Motor neuron (in vitro differentiated cells): ENCODE measurements around the gene S100A14. TPM values are rescaled to one million over a fixed set of nuclear protein-coding genes. Genes with fewer than 3 reads are reported as not detected.

Experiments
- ATAC-seq, 8 experiments: fragments of 200-7000 bp; cut with Tn5 transposase; replicated peaks in 6 of 8; 2 replicates each; pipeline ENCODE4 v1.8.0; 2021; ENCODE audit warnings: mild to moderate bottlenecking in 8 of 8, moderate library complexity in 8 of 8
- H3K27ac ChIP-seq, 2 donors: fragments of 250-450 bp; sonication (Bioruptor Pico); 2 replicates each; pipeline ENCODE4 v1.9.0; 2021; ENCODE audit warnings: antibody characterized with exemption in 2 of 2, mild to moderate bottlenecking in 2 of 2, moderate library complexity in 1 of 2
- H3K4me1 ChIP-seq, 2 donors: fragments of 250-450 bp; sonication (Bioruptor Pico); replicated peaks in 1 of 2; 2 replicates each; pipeline ENCODE4 v1.6.1; 2021; ENCODE audit warnings: antibody characterized with exemption in 2 of 2, mild to moderate bottlenecking in 2 of 2, moderate library complexity in 1 of 2
- H3K4me3 ChIP-seq, 5 donors: fragments of 250-450 bp; sonication (Bioruptor Pico); 2 replicates each; pipeline ENCODE4 v1.9.0; 2021; ENCODE audit warnings: antibody characterized with exemption in 5 of 5, mild to moderate bottlenecking in 5 of 5, moderate library complexity in 4 of 5
- WGBS, 10 experiments: fragments of 450-650 bp; shearing (Covaris generic); methylation state at CpG; one replicate each; pipeline ENCODE4 v1.0.0; 2022; 5-methylcytosine and 5-hydroxymethylcytosine counted together
- in situ Hi-C, 9 experiments: fragments of 400-800 bp; cut with MboI; loops; one replicate each; pipeline ENCODE4 v1.15.0; 2021; ENCODE audit warnings: low sequenced_read_pairs in 9 of 9, low pct_unique_long_range_greater_than_20kb in 2 of 9; ENCODE audit not compliant: unreplicated experiment in 9 of 9
- total RNA-seq, 8 experiments: library from RNA; unstranded; fragments of 300-600 nt; gene quantifications; 2 replicates each; pipeline versions ENCODE4 v1.2.3 to v1.2.4, GENCODE V29; 2022

The S100A14 gene
- under 1 TPM in 5 of 8 experiments, not detected in 3; 0.11 to 0.66 (median 0.59) TPM for total RNA-seq

- ATAC-seq = peak in 2 of 8 experiments; percentile 11
- in situ Hi-C loops = no loop called here
- Histone ChIP-seq H3K27ac (no peak within 1 kb of the TSS), H3K4me1 (peaks cover 10 to 23% of the 10 kb centered on the region in 2 donors), H3K4me3 (no peak within 1 kb of the TSS)
- WGBS, 10 experiments = 60 to 74% (median 72%) methylated on average over 2 to 4 of the region's 10 CpGs; no CpG with 5 or more reads in 7 of the 10 experiments
These were observed at the start of gene S100A14 for GRCh38 chr1:153616144-153616916. S100A14 (minus strand) TSS chr1:153616325; CDS start chr1:153615858, 467 bp downstream.

- WGBS, 10 experiments = 70 to 100% (median 98%) methylated on average over 1 to 5 of the region's 5 CpGs; no CpG with 5 or more reads in 1 of the 10 experiments
- ATAC-seq = no peak
- H3K4me1 ChIP-seq = peaks cover 8 to 16% of the 10 kb centered on the region in 2 donors
These were observed 47.1 kb upstream of the S100A14 start for GRCh38 chr1:153663211-153663610.

GRCh38 chr1:153662269-153662668, 46.1 kb upstream of the S100A14 start:
- Histone ChIP-seq H3K4me1 (peaks cover 8 to 17% of the 10 kb centered on the region in 2 donors), H3K27ac (no peak overlapping the region), H3K4me3 (no peak overlapping the region)
- in situ Hi-C loops = loop anchor here in 2 of 9 experiments (25.0 kb wide), 2 partner anchors 300 to 325 kb away; partner anchors contain the start of genes CREB3L4 (in 1 of the 2), CRTC2 (in 1 of the 2), JTB (in 1 of the 2) and RAB13 (in 1 of the 2)
- 29 to 100% (median 100%) methylated on average over 1 to 2 of the region's 2 CpGs; no CpG with 5 or more reads in 1 of the 10 experiments for WGBS, 10 experiments
- ATAC-seq = no peak

More at GRCh38 chr1:153663211-153663610, 47.1 kb upstream of the S100A14 start:
- H3K4me3 ChIP-seq = no peak overlapping the region
- in situ Hi-C loops = loop anchor here in 2 of 9 experiments (25.0 kb wide), 2 partner anchors 299 to 324 kb away; partner anchors contain the start of genes CREB3L4 (in 1 of the 2), CRTC2 (in 1 of the 2), JTB (in 1 of the 2) and RAB13 (in 1 of the 2)
- H3K27ac ChIP-seq = no peak overlapping the region

- Histone ChIP-seq H3K27ac (no peak overlapping the region), H3K4me1 (peaks cover 8 to 17% of the 10 kb centered on the region in 2 donors), H3K4me3 (no peak overlapping the region)
- peak in 2 of 8 experiments; percentile 2 to 71 for ATAC-seq
- WGBS, 10 experiments = 54 to 69% (median 66%) methylated on average over 4 to 9 of the region's 9 CpGs; no CpG with 5 or more reads in 3 of the 10 experiments
- in situ Hi-C loops = loop anchor here in 2 of 9 experiments (25.0 kb wide), 2 partner anchors 301 to 326 kb away; partner anchors contain the start of genes CREB3L4 (in 1 of the 2), CRTC2 (in 1 of the 2), JTB (in 1 of the 2) and RAB13 (in 1 of the 2)
These were observed 45.1 kb upstream of the S100A14 start for GRCh38 chr1:153661111-153661708.

DNA sequence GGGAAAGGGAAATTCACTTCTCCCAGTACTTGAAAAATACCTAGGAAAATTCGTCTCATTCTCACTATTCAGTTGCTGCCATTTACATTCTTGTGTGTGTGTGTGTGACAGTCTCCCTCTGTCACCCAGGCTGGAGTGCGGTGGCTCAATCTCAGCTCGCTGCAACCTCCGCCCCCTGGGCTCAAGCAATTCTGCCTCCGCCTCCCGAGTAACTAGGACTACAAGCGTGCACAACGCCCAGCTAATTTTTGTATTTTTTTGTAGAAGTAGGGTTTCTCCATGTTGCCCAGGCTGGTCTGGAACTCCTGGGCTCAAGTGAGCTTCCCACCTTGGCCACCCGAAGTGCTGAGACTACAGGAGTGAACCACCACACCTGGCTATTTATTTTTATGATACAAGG, 43.5 kb upstream of the S100A14 start:
- Histone ChIP-seq H3K4me1 (peaks cover 8 to 17% of the 10 kb centered on the region in 2 donors), H3K27ac (no peak overlapping the region), H3K4me3 (peak overlapping the region; percentile 85 to 91 (median 86))
- 54 to 90% (median 69%) methylated on average over 2 to 9 of the region's 9 CpGs; no CpG with 5 or more reads in 3 of the 10 experiments for WGBS, 10 experiments
- ATAC-seq = no peak
- in situ Hi-C loops = loop anchor here in 2 of 9 experiments (25.0 kb wide), 2 partner anchors 303 to 328 kb away; partner anchors contain the start of genes CREB3L4 (in 1 of the 2), CRTC2 (in 1 of the 2), JTB (in 1 of the 2) and RAB13 (in 1 of the 2)

DNA sequence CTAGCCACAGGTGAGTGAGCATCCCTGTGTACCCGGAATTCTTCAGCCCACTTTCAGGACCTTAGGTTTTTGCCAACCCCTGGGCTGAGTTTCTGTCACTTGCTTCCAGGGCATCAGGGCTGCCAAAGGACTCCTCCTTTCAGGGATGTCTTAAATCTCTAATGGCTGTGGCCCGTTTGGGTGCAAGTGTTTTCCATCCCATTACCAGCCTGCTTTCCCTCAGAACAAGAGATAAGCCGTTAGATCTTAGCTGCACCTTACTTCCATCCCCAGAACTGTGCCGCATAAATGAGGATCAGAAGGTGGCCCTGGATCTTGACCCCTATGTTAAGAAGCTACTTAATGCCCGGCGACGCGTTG, 43.0 kb upstream of the S100A14 start:
- Histone ChIP-seq H3K27ac (peak overlapping the region in 1 of 2 donors; percentile 89), H3K4me3 (peak overlapping the region; percentile 85 to 91 (median 86)), H3K4me1 (peaks cover 8 to 17% of the 10 kb centered on the region in 2 donors)
- in situ Hi-C loops = loop anchor here in 2 of 9 experiments (25.0 kb wide), 2 partner anchors 303 to 328 kb away; partner anchors contain the start of genes CREB3L4 (in 1 of the 2), CRTC2 (in 1 of the 2), JTB (in 1 of the 2) and RAB13 (in 1 of the 2)
- WGBS, 10 experiments = 0 to 87% (median 24%) methylated on average over 1 to 7 of the region's 8 CpGs; no CpG with 5 or more reads in 1 of the 10 experiments
- no peak for ATAC-seq

GRCh38 chr1:153658400-153659174, 42.5 kb upstream of the S100A14 start, which contains the start of gene SNAPIN:
SNAPIN (plus strand) TSS chr1:153658703; CDS start chr1:153658744, 41 bp downstream.
- in situ Hi-C loops = loop anchor here in 2 of 9 experiments (25.0 kb wide), 2 partner anchors 304 to 329 kb away; partner anchors contain the start of genes CREB3L4 (in 1 of the 2), CRTC2 (in 1 of the 2), JTB (in 1 of the 2) and RAB13 (in 1 of the 2)
- Histone ChIP-seq H3K4me1 (peaks cover 8 to 17% of the 10 kb centered on the region in 2 donors), H3K4me3 (peak within 1 kb of the TSS; percentile 85 to 91 (median 86)), H3K27ac (peak within 1 kb of the TSS; percentile 78 to 89)
- WGBS, 10 experiments = 0 to 23% (median 13%) methylated on average over 3 to 30 of the region's 53 CpGs; no CpG with 5 or more reads in 1 of the 10 experiments
- peak; percentile 88 to 98 (median 96) for ATAC-seq

DNA sequence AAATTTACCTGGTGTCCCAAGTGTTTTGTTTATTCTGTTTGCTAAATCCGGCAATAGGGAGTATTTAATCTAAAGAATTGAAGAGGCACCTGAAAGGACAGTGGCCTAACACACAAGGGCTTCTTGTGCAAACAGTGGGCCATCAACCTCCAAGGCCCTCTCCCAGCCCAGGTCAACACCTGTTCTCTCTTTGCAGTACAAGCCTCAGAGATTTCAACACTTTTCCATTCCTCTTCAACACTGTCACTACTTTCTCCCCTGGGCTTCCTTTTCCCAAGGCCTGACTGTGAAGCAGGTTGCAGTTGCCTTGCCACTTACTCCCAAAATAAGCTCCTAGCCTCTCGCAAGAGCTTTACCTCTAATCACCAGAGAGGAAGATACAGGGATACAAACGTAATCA, 39.2 kb upstream of the S100A14 start:
- no peak for ATAC-seq
- Histone ChIP-seq H3K4me1 (peaks cover 8 to 9% of the 10 kb centered on the region in 2 donors), H3K27ac (no peak overlapping the region), H3K4me3 (no peak overlapping the region)
- in situ Hi-C loops = loop anchor here in 2 of 9 experiments (25.0 kb wide), 2 partner anchors 307 to 332 kb away; partner anchors contain the start of genes CREB3L4 (in 1 of the 2), CRTC2 (in 1 of the 2), JTB (in 1 of the 2) and RAB13 (in 1 of the 2)
- 75 to 100% (median 83%) methylated on average over 1 to 3 of the region's 3 CpGs; no CpG with 5 or more reads in 1 of the 10 experiments for WGBS, 10 experiments

GRCh38 chr1:153652805-153653500, 36.8 kb upstream of the S100A14 start:
- 0 to 100% (median 82%) methylated on average over 1 to 3 of the region's 3 CpGs; no CpG with 5 or more reads in 1 of the 10 experiments for WGBS, 10 experiments
- in situ Hi-C loops = loop anchor here in 2 of 9 experiments (25.0 kb wide), 2 partner anchors 309 to 334 kb away; partner anchors contain the start of genes CREB3L4 (in 1 of the 2), CRTC2 (in 1 of the 2), JTB (in 1 of the 2) and RAB13 (in 1 of the 2)
- H3K27ac ChIP-seq = no peak overlapping the region
- no peak for ATAC-seq
- no peaks in the 10 kb centered on the region for H3K4me1 ChIP-seq
- no peak overlapping the region for H3K4me3 ChIP-seq

GRCh38 chr1:153651771-153652170, 35.6 kb upstream of the S100A14 start:
- 0 to 100% methylated on average over 1 of the region's 1 CpG; no CpG with 5 or more reads in 8 of the 10 experiments for WGBS, 10 experiments
- no peak overlapping the region for H3K4me3 ChIP-seq
- no peaks in the 10 kb centered on the region for H3K4me1 ChIP-seq
- H3K27ac ChIP-seq = no peak overlapping the region
- no peak for ATAC-seq
- in situ Hi-C loops = loop anchor here in 2 of 9 experiments (25.0 kb wide), 2 partner anchors 311 to 336 kb away; partner anchors contain the start of genes CREB3L4 (in 1 of the 2), CRTC2 (in 1 of the 2), JTB (in 1 of the 2) and RAB13 (in 1 of the 2)

DNA sequence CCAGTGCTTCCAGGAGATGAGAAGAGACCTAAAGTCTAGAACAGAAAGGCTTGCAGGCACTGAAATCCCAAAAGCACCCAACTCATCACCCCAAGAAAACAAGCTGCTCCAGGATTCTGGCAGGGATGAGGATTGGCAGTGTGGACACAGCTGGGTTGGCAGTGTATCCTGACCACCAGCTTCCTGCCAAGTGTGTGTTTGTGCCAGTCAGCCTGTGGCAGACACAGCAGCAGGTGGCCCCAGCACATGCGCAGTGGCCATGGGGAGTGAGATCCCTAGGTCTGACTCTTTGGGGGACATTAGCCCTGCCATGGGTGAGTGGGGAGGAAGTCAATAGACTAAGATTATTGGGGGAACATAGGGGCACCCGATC, 33.7 kb upstream of the S100A14 start:
- in situ Hi-C loops = loop anchor here in 4 of 9 experiments (25.0 kb wide), 3 partner anchors 138 to 337 kb away; partner anchors contain the start of genes CREB3L4 (in 1 of the 4), CRTC2 (in 1 of the 4), JTB (in 1 of the 4) and RAB13 (in 1 of the 4)
- 60 to 96% (median 91%) methylated on average over 1 to 2 of the region's 2 CpGs; no CpG with 5 or more reads in 6 of the 10 experiments for WGBS, 10 experiments
- H3K4me3 ChIP-seq = no peak overlapping the region
- no peak overlapping the region for H3K27ac ChIP-seq
- H3K4me1 ChIP-seq = no peaks in the 10 kb centered on the region
- peak in 2 of 8 experiments; percentile 38 to 40 for ATAC-seq
